Left colon (tissue), 2 donors: ENCODE data around the gene EGLN2. TPM values are rescaled to one million over a fixed set of nuclear protein-coding genes. Genes with fewer than 3 reads are reported as not detected.
"Not testable (repeated sequence)": the region's sequence is repeated elsewhere in the genome, so short reads cannot be mapped to it uniquely, and the experiment has no call there.

Source experiments
- ATAC-seq: fragments of 200-7000 bp; cut with Tn5 transposase; one replicate; pipeline ENCODE4 v1.9.1; 2020; ENCODE audit warnings: mild to moderate bottlenecking, moderate library complexity
- DNase-seq, 2 donors: peaks; one replicate each; pipeline ENCODE4 v3.0.0-alpha.2; 2020
- intact Hi-C, 2 donors: fragments of 100-400 bp; cut with DNase I in 1 of 2; cut with micrococcal nuclease in 1 of 2; formaldehyde crosslinking; loops; one replicate each; pipeline versions ENCODE4 v1.11.2 to v1.14.0; 2022; cut with DNase I, micrococcal nuclease
- total RNA-seq, 2 donors: library from RNA; stranded (reverse); fragmentation: NEBNext Ultra II Directional; extraction: Animal tissue kit (Norgen Biotek cat#: 25700); gene quantifications; one replicate each; pipeline ENCODE4 v1.2.1, GENCODE V29; 2021
- donor health status: DM: no; HTN: no; CAD: no.
- donor health status: DM: yes; HTN: yes; CAD: no.

Gene EGLN2
- total RNA-seq, 2 donors from 2014 or later, result 95.3 to 96.9 TPM

DNA sequence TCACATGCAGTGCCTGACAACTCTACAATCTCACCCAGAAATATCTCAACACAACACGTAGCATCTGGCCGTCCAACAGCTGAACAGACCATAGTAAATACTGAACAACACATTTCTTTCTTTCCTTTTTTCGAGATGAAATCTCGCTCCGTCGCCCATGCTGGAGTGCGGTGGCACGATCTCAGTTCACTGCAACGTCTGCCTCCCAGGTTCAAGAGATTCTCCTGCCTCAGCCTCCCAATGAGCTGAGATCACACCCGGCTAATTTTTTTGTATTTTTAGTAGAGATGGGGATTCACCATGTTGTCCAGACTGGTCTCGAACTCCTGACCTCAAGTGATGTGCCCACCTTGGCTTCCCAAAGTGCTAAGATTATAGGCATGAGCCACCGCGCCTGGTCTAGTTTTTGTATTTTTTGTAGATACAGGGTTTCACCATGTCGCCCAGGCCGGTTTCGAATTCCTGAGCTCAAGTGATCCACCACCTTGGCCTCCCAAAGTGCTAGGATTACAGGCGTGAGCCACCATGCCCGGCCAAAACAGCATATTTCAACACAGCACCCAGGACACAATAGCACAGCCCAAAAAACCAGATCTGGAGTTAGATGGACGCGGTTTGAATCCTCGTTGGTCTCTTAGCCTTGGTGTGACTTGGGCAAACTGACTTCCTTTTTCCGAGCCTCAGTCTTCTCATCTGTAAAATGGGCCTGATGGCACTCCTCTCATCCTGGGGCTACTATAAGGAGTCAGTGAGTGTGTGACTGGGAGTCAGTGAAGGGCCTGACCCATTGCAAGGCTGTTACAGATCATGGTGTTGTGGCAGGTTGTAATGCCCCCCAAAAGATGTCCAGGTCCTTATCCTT lies 28.6 kb downstream of the EGLN2 start:
- DNase-seq, result no peak
- intact Hi-C loops, result no loop called here
- no peak for ATAC-seq

- intact Hi-C loops, result no loop called here
- DNase-seq (no peak), ATAC-seq (no peak)
These were observed 30.2 kb downstream of the EGLN2 start for GRCh38 chr19:40829205-40829604.

GRCh38 chr19:40830741-40831140 lies 31.8 kb downstream of the EGLN2 start:
- DNase-seq, ATAC-seq, intact Hi-C loops: not testable (repeated sequence)

DNA sequence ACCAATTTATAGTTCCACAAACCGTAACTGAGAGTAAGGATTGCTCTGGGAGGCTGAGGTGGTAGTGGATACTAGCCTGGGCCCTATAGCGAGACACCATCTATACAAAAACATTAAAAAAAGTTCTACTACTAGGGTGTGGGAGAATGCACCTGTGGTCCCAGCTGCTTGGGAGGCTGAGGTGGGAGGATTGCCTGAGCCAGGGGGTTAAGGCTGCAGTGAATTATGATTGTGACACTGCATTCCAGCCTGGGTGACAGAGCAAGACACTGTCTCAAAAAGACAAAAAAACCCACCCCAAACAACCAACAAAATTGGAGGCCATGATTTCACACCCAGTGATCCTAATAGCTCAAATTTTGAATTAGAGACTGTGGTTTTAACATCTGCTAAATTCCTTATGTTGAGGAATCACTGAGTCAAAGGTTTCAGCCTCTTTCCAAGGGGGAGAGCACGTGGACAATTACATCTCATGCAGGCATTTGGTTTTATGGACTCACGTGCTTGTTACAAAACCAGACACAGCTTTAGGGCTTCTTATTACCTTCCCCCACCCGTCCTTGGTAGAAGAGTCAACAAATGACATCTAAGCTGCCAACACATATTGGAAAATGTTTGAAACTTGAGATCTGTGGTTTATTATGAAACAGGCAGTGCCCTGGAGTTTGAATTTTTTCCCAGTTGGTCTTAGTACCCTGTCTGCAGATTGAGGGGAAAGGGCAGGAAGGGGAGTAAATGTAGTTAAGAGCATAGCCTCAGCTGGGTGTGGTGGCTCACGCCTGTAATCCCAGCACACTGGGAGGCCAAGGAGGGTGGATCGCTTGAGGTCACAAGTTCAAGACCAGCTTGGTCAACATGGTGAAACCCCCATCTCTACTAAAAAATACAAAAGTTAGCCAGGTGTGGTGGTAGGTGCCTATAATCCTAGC lies 32.8 kb downstream of the EGLN2 start:
- intact Hi-C loops, result no loop called here
- peak; percentile 91 for ATAC-seq
- DNase-seq, result peak; percentile 29 to 66

DNA sequence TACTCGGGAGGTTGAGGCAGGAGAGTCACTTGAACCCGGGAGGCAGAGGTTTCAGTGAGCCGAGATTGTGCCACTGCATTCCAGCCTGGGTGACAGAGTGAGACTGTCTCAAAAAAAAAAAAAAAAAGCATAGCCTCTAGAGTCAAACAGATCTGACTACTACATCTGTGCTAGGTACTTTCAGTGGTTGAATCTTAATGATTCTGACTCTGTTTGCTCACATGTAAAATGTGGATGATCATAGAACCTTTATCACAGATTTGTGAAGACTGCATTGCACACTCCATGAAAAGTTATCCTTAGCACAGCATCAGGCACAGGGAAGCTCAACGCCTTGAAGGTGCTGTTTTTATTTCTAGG lies 33.4 kb downstream of the EGLN2 start:
- intact Hi-C loops, DNase-seq: not testable (repeated sequence)
- peak; percentile 8 for ATAC-seq

GRCh38 chr19:40833728-40834533 lies 34.9 kb downstream of the EGLN2 start:
- DNase-seq, intact Hi-C loops: not testable (repeated sequence)
- ATAC-seq, result peak; percentile 21

DNA sequence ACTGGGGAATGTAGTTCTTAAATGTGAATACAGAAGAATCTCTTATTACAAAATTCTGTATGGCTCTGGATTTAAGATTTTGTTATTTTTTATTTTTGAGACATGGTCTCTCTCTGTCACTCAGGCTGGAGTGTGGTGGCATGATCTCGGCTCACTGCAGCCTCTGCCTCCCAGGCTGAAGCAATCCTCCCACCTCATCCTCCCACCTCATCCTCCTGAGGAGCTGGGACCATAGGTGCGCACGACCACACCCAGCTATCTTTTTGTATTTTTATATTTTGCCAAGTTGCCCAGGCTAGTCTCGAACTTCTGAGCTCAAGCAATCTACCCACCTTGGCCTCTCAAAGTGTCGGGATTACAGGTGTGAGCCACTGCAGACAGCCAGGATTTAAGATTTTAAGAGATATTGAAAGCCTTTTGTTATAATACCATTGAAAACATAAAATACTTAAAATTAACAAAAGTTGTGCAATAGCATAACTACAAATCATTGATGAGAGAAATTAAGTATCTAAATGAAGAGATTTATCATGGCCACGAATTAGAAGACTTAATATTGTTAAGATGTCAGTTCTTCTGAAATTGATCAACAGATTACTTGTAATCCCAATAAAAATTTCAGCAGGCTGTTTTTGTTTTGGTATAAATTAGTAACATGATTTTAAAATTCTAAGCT lies 37.9 kb downstream of the EGLN2 start:
- ATAC-seq, result no peak
- intact Hi-C loops, result no loop called here
- no peak for DNase-seq

- intact Hi-C loops, DNase-seq, ATAC-seq: not testable (repeated sequence)
These were observed 39.5 kb downstream of the EGLN2 start for GRCh38 chr19:40838477-40838876.

GRCh38 chr19:40842012-40842411 lies 43.0 kb downstream of the EGLN2 start:
- DNase-seq, ATAC-seq, intact Hi-C loops: not testable (repeated sequence)

DNA sequence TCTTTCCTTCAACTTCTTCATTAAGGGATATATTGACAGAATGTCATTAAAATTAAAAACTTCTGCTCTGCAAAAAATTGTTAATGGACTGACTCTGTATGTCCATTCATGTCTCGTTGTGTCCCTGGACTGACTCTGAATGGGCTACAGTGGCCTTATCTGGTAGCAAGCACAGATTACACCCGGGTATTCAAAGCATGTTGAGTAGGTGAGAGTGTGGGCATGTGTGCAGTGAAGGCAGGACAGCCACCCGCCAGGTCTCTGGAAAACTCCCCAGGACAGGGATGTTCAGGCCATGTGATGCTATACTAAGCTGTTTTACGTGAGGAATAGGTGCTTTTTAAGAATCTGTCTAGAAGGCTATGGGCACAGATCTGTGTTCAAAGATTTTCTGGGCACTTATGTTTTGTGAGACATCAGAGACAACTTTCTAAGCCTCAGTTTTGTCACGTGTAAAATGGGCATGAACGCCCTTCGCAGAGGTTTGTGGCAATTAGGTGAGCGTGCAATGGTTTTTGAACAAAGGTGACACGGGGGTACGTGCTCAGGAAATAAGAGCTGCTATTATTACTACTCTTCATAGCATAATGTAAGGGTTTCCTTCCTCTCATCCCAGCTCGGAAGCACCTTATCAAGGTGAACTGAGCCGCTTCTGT lies 44.1 kb downstream of the EGLN2 start:
- ATAC-seq, intact Hi-C loops, DNase-seq: not testable (repeated sequence)

DNA sequence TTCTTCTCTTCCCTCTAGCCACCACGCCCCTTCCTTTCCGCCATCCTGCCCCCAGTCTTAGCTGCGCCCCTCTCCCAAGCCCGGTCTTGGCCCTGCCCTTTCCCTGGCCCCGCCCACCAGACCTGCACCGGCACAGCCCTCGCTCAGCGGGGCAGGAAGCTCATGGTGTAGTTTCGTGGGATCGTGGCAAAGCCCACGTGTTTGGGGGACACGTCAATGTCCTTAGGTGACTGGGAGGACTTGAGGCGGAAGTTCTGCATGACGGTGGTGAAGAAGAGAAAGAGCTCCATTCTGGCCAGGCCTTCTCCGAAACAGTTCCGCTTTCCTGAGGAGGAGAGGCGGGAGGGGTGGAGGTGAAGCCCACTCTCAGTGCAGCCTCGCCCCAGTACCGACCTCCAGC lies 44.7 kb downstream of the EGLN2 start:
- DNase-seq (peak; percentile 51 to 55), ATAC-seq (peak; percentile 75)
- intact Hi-C loops, result not testable (repeated sequence)

DNA sequence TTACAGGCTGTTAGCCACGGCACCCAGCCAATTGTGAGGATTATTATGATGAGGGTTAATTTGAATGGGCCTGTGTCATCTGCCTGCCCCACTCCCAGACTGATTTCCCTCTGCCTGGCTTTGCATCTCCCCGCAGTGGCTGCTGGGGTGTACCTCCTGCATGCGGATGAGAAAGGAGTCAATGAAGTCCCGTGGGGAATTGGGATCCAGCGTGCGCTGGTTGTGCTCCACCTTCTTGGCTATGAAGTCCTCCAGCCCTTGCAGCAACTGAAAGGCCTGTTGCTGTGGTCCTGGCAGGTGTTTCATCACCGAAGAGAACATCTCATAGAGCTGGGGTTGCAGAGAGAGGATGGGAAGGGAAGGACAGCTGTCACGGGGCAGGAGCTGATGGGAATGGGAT lies 47.7 kb downstream of the EGLN2 start:
- DNase-seq, intact Hi-C loops, ATAC-seq: not testable (repeated sequence)

GRCh38 chr19:40850277-40850676 lies 51.3 kb downstream of the EGLN2 start, which contains the start of gene CYP2A6:
CYP2A6 (minus strand) TSS chr19:40850447; CDS start chr19:40850426, 21 bp downstream.
- DNase-seq, intact Hi-C loops: not testable (repeated sequence)
- peak; percentile 42 for ATAC-seq

DNA sequence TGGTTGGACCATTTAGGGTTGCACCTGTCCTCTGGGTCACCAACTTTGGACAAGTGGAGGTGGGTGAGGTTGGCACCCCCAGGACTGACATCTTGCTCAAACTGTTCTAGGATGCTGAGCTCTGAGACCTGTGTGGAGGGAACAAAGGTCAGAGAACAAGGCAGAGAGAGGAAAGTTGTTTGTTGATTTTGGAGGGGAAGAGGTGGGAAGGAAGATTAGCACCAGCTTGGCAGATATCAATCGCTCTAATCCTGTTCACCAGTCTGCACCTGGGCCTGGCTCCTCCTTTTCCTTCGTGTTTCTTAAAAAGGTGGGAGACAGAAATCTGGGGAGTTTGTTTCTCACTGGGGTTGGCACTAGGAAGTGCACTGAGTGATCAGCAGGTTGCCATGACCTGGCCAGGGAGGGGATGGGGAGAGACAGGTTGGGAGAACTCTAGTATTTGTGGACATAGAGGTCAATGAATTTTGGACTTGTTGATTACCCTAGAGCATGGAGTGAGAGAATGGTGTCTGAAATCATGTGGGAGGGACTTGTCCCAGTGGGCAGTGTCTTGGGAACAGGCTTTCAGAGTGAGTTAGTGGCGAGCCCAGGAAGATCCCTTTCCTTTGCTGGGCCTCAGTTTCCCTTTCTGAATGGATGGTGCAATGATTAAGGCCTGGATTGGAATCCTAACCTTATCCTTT lies 53.6 kb downstream of the EGLN2 start:
- intact Hi-C loops, DNase-seq: not testable (repeated sequence)
- ATAC-seq, result peak; percentile 87
